BJ (cell line): ENCODE results near the gene SCN2B. TPM values are rescaled to one million over a fixed set of nuclear protein-coding genes. Genes with fewer than 3 reads are reported as not detected.
"Not testable (repeated sequence)": the region's sequence is repeated elsewhere in the genome, so short reads cannot be mapped to it uniquely, and the experiment has no call there.

ENCODE experiments used
- CTCF ChIA-PET: fragments of 350-600 bp; formaldehyde crosslinking; extraction: SDS; loops from one replicate; lab custom pipeline; 2021; ENCODE audit warnings: antibody characterized with exemption, inconsistent platforms; lab: Yijun Ruan, JAX
- POLR2A ChIA-PET: fragments of 300-600 bp; sonication (Branson Sonifier 250); formaldehyde crosslinking; extraction: SDS; loops from one replicate; lab custom pipeline; 2021; ENCODE audit warnings: antibody characterized with exemption; lab: Charles Lee
- DNase-seq: peaks from one replicate; pipeline ENCODE4 v3.0.0-alpha.2; 2011; ENCODE audit warnings: low read depth
- H3K27me3 ChIP-seq: 2 replicates; pipeline ENCODE4 v1.6.0; 2011; ENCODE audit warnings: low read length; ENCODE audit not compliant: control insufficient read depth, insufficient read depth
- H3K36me3 ChIP-seq: 2 replicates; pipeline ENCODE4 v1.5.1; 2011; ENCODE audit warnings: low read length; ENCODE audit not compliant: control insufficient read depth, insufficient read depth
- H3K4me3 ChIP-seq: 2 replicates; pipeline ENCODE4 v1.5.1; 2011; ENCODE audit warnings: low read depth, mild to moderate bottlenecking, control low read depth, low read length
- CTCF ChIP-seq: IDR thresholded peaks from 2 replicates; pipeline ENCODE4 v1.5.1; 2011; ENCODE audit warnings: low read depth, mild to moderate bottlenecking, control low read depth, inconsistent platforms, low read length, moderate library complexity; ENCODE audit not compliant: insufficient read depth
- polyA plus RNA-seq: library from polyadenylated mRNA; depleted of rRNA; stranded (reverse); fragments of >200 nt; gene quantifications from 2 replicates; pipeline ENCODE4 v1.2.3, GENCODE V29; 2011

The SCN2B gene
- polyA plus RNA-seq, 1 experiment: not detected

- peaks cover 2% of the 10 kb centered on the region; the same call in 1 of the 2 replicates for H3K27me3 ChIP-seq
- DNase-seq: peak; percentile 14
- CTCF ChIA-PET: interaction anchor here (0.6 to 2.7 kb wide), 5 partner anchors 23 to 167 kb away, joined by 3 to 12 read pairs (median 3); no protein-coding TSS in a partner anchor
- H3K36me3 ChIP-seq: no peaks in the 10 kb centered on the region
- no peak overlapping the region for H3K4me3 ChIP-seq
- TF ChIP-seq CTCF: no peak
- POLR2A ChIA-PET: no interaction called here
Observed at GRCh38 chr11:118194835-118195627, 18.6 kb upstream of the SCN2B start.

- no peaks in the 10 kb centered on the region for H3K36me3 ChIP-seq
- POLR2A ChIA-PET: no interaction called here
- peaks cover 2% of the 10 kb centered on the region; the same call in 1 of the 2 replicates for H3K27me3 ChIP-seq
- H3K4me3 ChIP-seq: no peak overlapping the region
- no peak for TF ChIP-seq CTCF
- CTCF ChIA-PET: interaction anchor here (0.7 to 2.7 kb wide), 4 partner anchors 20 to 49 kb away, joined by 3 to 12 read pairs (median 3); no protein-coding TSS in a partner anchor
- no peak for DNase-seq
Observed at GRCh38 chr11:118193910-118194566, 17.6 kb upstream of the SCN2B start.

GRCh38 chr11:118192817-118193216, 16.4 kb upstream of the SCN2B start:
- POLR2A ChIA-PET, H3K27me3 ChIP-seq, H3K4me3 ChIP-seq, DNase-seq, H3K36me3 ChIP-seq: not testable (repeated sequence)
- CTCF ChIA-PET: interaction anchor here (2.7 kb wide), 1 partner anchor 21 kb away, joined by 12 read pairs; no protein-coding TSS in a partner anchor

GRCh38 chr11:118190942-118191506, 14.6 kb upstream of the SCN2B start:
- DNase-seq, H3K4me3 ChIP-seq, H3K36me3 ChIP-seq, CTCF ChIA-PET, POLR2A ChIA-PET, H3K27me3 ChIP-seq: not testable (repeated sequence)

GRCh38 chr11:118186346-118187107, 10.1 kb upstream of the SCN2B start:
- no peak for TF ChIP-seq CTCF
- H3K27me3 ChIP-seq: peaks cover 5% of the 10 kb centered on the region; the same call in 1 of the 2 replicates
- ChIA-PET CTCF (interaction anchor here (6.8 kb wide), 1 partner anchor 15 kb away, joined by 68 read pairs; no protein-coding TSS in a partner anchor), POLR2A (no interaction called here)
- H3K36me3 ChIP-seq: no peaks in the 10 kb centered on the region
- no peak for DNase-seq
- H3K4me3 ChIP-seq: no peak overlapping the region
